ENCODE measurements around the gene SLIT2. TPM values are rescaled to one million over a fixed set of nuclear protein-coding genes. Genes with fewer than 3 reads are reported as not detected.

The SLIT2 gene
- total RNA-seq, 4 donors from 2014 or later = 82.3 to 101 (median 92.0) TPM

DNA sequence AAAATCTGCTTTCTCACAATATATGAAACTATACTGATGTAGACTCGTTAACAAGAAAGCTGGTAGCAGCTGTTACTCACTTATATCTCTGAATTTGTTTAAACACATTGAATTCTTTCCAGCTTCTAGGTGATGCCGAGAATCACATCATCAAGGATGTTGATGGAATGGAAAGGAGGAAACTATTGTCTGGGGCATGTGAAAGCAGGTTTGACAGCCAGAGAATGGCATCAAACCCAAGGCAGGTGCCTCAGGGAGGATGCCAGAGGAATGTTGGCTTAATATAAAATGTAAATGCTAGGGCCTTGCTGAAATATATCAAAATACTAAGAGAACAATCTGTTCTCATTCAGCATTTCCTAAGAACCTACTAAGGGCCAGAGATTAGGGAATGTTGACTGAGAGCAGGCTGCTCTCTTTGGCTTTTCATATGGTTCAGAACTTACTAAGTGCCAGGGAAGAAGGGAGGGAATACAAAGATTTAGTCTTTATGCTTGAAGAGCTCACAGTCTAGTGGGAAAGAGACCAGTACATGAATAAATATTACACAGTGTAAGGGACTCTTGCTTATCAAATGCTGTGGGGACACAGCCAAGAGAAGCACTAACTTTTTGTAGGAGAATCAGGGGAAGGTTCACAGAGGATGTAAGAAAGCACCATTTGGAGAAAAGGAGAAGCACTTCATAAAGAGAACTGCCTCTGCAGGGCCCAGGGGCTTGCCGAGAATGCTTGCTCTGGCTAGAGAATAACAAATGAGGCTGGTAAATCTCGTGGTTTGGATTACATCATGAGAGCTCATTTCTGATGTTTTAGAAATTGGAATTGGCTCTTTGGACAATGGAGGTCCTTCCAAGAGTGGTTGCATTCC lies 14.7 kb downstream of the SLIT2 start:
- TF ChIP-seq POLR2A (IDR thresholded peaks at IDR 0.05; ENCODE audit: low read depth) = no peak
- peak in 1 of 2 donors; percentile 59 for TF ChIP-seq POLR2AphosphoS5 (IDR thresholded peaks at IDR 0.05)
- no peak overlapping the region for H3K4me3 ChIP-seq
- no peak for DNase-seq (ENCODE audit: extremely low spot score)
- intact Hi-C loops (cut with DNase I) = no loop called here
- peaks cover 0 to 86% (median 53%) of the 10 kb centered on the region in 4 donors for H3K4me1 ChIP-seq
- H3K27ac ChIP-seq (replicated peaks in 1 of 4) = peak overlapping the region; percentile 78 to 81 (median 80)
- no peaks in the 10 kb centered on the region for H3K9me3 ChIP-seq
- no peaks in the 10 kb centered on the region for H3K36me3 ChIP-seq
- WGBS = 46% methylated on average over 4 of the region's 4 CpGs
- no peaks in the 10 kb centered on the region for H3K27me3 ChIP-seq

GRCh38 chr4:20268028-20268427 lies 16.3 kb downstream of the SLIT2 start:
- H3K9me3 ChIP-seq = no peaks in the 10 kb centered on the region
- TF ChIP-seq POLR2A (IDR thresholded peaks at IDR 0.05; ENCODE audit: low read depth) (no peak), POLR2AphosphoS5 (IDR thresholded peaks at IDR 0.05) (no peak), CTCF (IDR thresholded peaks at IDR 0.05) (no peak), EP300 (IDR thresholded peaks at IDR 0.05) (no peak)
- H3K4me1 ChIP-seq = peaks cover 0 to 88% (median 58%) of the 10 kb centered on the region in 4 donors
- no peaks in the 10 kb centered on the region for H3K27me3 ChIP-seq
- H3K4me3 ChIP-seq = no peak overlapping the region
- no peak for DNase-seq (ENCODE audit: extremely low spot score)
- H3K36me3 ChIP-seq = no peaks in the 10 kb centered on the region
- intact Hi-C loops (cut with DNase I) = no loop called here
- H3K27ac ChIP-seq (replicated peaks in 1 of 4) = peak overlapping the region; percentile 78 to 81 (median 80)

GRCh38 chr4:20269320-20269719 lies 17.6 kb downstream of the SLIT2 start:
- TF ChIP-seq POLR2A (IDR thresholded peaks at IDR 0.05; ENCODE audit: low read depth) = no peak
- Histone ChIP-seq H3K36me3 (no peaks in the 10 kb centered on the region), H3K4me1 (peaks cover 0 to 86% (median 65%) of the 10 kb centered on the region in 4 donors), H3K4me3 (no peak overlapping the region), H3K27ac (replicated peaks in 1 of 4) (no peak overlapping the region), H3K27me3 (no peaks in the 10 kb centered on the region), H3K9me3 (no peaks in the 10 kb centered on the region)
- intact Hi-C loops (cut with DNase I) = no loop called here
- DNase-seq (ENCODE audit: extremely low spot score) = no peak
- WGBS = 37% methylated on average over 1 of the region's 1 CpG

GRCh38 chr4:20271950-20272349 lies 20.2 kb downstream of the SLIT2 start:
- Histone ChIP-seq H3K27me3 (no peaks in the 10 kb centered on the region), H3K36me3 (no peaks in the 10 kb centered on the region), H3K9me3 (no peaks in the 10 kb centered on the region), H3K27ac (replicated peaks in 1 of 4) (no peak overlapping the region), H3K4me1 (peaks cover 0 to 82% (median 61%) of the 10 kb centered on the region in 4 donors), H3K4me3 (no peak overlapping the region)
- 60% methylated on average over 3 of the region's 3 CpGs for WGBS
- TF ChIP-seq EP300 (IDR thresholded peaks at IDR 0.05) (no peak), POLR2A (IDR thresholded peaks at IDR 0.05; ENCODE audit: low read depth) (no peak)
- intact Hi-C loops (cut with DNase I) = no loop called here
- no peak for DNase-seq (ENCODE audit: extremely low spot score)

DNA sequence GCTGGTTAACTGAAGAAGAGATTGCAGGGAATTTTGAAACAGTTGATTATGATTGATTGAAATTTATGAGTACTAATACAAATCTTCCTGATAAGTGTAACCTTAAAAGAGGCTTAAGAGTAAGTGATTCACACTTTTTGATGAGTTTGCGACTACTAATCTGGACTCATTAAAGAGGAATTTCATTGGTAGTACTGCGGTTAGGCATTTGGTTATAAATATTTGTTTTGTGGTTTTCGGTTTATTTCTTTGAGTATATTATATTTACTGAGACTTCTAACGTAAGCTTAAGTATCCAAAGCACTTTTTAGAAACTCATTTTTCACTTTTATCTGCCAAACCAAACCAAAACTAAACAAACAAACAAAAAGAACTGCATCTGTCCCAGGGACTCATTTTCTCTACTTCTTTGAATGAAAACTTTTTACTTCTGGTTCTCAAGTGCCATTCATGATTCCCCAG lies 20.7 kb downstream of the SLIT2 start:
- Histone ChIP-seq H3K9me3 (no peaks in the 10 kb centered on the region), H3K36me3 (no peaks in the 10 kb centered on the region), H3K4me1 (peaks cover 0 to 78% (median 58%) of the 10 kb centered on the region in 4 donors), H3K27ac (replicated peaks in 1 of 4) (no peak overlapping the region), H3K27me3 (no peaks in the 10 kb centered on the region), H3K4me3 (no peak overlapping the region)
- intact Hi-C loops (cut with DNase I) = no loop called here
- 76% methylated on average over 4 of the region's 4 CpGs for WGBS
- no peak for DNase-seq (ENCODE audit: extremely low spot score)
- TF ChIP-seq EP300 (IDR thresholded peaks at IDR 0.05) = no peak
- TF ChIP-seq POLR2AphosphoS5 (IDR thresholded peaks at IDR 0.05) = no peak
- TF ChIP-seq POLR2A (IDR thresholded peaks at IDR 0.05; ENCODE audit: low read depth) = no peak
- no peak for TF ChIP-seq CTCF (IDR thresholded peaks at IDR 0.05)

DNA sequence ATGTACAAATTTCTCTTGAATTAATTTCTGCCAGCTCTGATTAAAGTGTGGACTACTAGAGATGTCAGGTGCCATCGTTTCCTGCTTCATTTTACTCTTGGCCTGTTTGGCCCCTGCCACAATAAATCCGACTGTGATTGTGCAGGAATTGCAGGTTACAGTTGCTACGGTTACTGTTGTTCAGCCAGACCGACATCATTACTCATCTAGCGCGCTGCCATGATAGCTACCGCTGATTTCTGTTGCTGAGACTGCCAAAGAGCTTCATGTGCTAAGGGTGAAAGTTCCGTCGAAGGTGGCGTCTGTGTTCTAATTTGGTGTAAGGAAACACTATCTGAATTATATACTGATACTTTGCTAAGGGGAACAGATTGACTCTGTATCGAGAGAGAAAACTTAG lies 22.1 kb downstream of the SLIT2 start:
- no peak for DNase-seq (ENCODE audit: extremely low spot score)
- Histone ChIP-seq H3K4me1 (peaks cover 0 to 65% (median 50%) of the 10 kb centered on the region in 4 donors), H3K36me3 (no peaks in the 10 kb centered on the region), H3K27ac (replicated peaks in 1 of 4) (peak overlapping the region in 3 of 4 donors; percentile 0 to 28 (median 1)), H3K27me3 (no peaks in the 10 kb centered on the region), H3K9me3 (no peaks in the 10 kb centered on the region), H3K4me3 (no peak overlapping the region)
- intact Hi-C loops (cut with DNase I) = no loop called here
- no peak for TF ChIP-seq EP300 (IDR thresholded peaks at IDR 0.05)
- peak in 1 of 2 donors; percentile 25 for TF ChIP-seq POLR2AphosphoS5 (IDR thresholded peaks at IDR 0.05)
- 78% methylated on average over 11 of the region's 11 CpGs for WGBS

Data from esophagus muscularis mucosa (tissue), 4 donors.